Thyroid gland (tissue), 4 donors: Measurements from ENCODE around the gene ASIC3.

Experiments used
- CTCF ChIP-seq, 6 experiments: fragments of 200-600 bp in 3 of 6; fragments of 450-650 bp in 3 of 6; sonication (generic) in 3 of 6; IDR thresholded peaks; one replicate each; pipeline ENCODE4 v1.5.1; 2016 to 2019; ENCODE audit warnings: antibody characterized with exemption in 6 of 6, mild to moderate bottlenecking in 2 of 6, inconsistent platforms in 1 of 6, moderate library complexity in 1 of 6
- POLR2A ChIP-seq, 2 donors: fragments of 450-650 bp; IDR thresholded peaks; one replicate each; pipeline ENCODE4 v1.6.1; 2017; ENCODE audit warnings: antibody characterized with exemption in 2 of 2, mild to moderate bottlenecking in 2 of 2, moderate library complexity in 1 of 2

GRCh38 chr7:151008511-151009323 lies 39.6 kb upstream of the ASIC3 start:
- TF ChIP-seq POLR2A (IDR thresholded peaks at IDR 0.05) (no peak), CTCF (IDR thresholded peaks at IDR 0.05) (peak; percentile 36 to 82 (median 60))
